SKM-1 treated with dmso at 0.1 percent for 144 hours (cell line): ENCODE measurements around the gene GAREM1.

Experiments
- DNase-seq: peaks from one replicate; lab custom pipeline; 2025; ENCODE audit not compliant: unreplicated experiment; lab: John Stamatoyannopoulos, UW

GAREM1 gene

DNA sequence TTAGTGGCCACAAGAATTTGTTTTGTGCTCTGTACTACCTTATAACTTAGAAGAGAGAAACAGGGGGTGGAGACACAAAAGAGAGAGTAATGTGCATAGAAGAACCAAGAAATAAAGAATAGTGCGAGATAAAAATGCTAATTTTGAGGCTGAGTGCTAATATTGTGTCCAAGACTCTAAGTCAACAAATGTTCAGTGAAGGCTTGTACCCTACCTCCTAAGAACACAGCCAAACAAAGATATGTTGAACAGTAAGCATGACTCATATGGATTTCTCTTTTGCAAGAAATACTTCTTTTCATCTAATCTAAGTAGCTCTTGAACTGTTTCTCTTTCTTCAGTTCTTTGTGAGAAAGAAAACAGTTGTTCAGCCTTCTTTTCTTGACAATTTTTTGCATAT lies 45.2 kb downstream of the GAREM1 start:
- DNase-seq: no peak

DNA sequence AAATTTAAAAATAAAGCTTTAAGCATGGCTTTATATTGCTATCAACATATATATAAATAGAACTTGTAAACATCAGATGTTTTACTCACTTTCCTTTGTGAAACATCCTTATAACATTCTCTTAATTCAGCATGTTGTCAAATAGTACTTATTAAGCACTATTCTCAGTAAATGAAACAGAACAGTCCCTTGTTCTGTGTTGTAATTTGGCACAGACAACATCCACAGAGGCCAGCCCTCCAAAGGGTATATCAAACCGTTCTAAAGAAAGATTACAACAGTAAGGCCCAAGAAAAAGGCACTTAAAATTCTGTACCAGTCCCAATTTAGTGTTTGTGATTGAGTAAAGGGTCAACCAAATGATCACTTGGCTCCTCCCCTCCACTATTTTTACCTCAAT lies 46.0 kb downstream of the GAREM1 start:
- no peak for DNase-seq

DNA sequence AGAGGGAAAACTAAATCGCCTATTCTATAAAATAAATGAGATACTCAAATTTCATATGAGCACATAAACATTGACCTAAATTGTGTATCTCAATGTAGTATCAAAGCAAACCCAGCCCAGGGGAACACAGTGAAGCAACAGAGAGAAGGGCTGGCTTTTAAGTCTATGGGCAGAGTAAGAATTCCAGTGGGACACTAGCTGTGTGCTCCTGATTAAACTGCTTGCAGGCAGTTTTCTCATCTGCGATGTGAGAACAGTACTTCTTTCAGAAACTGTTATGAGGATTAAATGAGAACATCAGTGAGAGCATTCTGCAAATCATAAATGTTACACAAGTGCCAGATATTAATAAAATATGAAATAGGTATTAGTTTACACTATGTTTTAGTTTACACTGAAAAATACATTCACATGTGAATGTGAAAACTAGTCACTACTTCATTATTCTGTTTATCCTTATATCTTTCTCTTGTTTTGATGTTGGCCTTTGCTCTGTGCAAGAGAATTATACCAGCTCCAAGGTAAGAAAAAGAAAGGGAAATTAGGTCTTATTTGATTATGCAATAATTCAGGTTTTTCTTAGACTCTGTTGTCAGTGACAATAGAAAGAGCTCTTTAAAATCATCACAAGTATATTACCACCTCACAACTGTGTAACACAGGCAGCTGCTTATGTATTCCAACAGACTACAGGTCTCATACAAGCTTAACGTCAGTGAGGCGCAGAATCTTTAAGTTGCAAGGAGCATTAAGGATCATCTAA lies 47.5 kb downstream of the GAREM1 start:
- DNase-seq: no peak

DNA sequence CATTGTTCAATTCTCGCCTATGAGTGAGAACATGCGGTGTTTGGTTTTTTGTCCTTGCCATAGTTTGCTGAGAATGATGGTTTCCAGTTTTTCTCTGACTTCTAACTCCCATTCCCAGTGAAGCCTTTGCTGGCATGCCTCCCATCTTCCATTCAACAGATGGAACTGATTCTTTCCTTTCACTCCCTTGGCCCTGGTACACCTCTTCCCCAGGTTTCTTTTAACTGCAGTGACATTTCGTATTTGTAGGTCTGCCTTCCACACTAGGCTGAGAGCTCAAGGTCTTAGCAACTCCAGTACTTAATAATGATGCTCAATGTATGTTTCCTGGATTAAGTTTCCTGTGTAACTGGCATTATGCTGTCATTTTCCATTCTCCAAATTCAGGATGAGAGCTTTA lies 48.5 kb downstream of the GAREM1 start:
- DNase-seq: no peak

DNA sequence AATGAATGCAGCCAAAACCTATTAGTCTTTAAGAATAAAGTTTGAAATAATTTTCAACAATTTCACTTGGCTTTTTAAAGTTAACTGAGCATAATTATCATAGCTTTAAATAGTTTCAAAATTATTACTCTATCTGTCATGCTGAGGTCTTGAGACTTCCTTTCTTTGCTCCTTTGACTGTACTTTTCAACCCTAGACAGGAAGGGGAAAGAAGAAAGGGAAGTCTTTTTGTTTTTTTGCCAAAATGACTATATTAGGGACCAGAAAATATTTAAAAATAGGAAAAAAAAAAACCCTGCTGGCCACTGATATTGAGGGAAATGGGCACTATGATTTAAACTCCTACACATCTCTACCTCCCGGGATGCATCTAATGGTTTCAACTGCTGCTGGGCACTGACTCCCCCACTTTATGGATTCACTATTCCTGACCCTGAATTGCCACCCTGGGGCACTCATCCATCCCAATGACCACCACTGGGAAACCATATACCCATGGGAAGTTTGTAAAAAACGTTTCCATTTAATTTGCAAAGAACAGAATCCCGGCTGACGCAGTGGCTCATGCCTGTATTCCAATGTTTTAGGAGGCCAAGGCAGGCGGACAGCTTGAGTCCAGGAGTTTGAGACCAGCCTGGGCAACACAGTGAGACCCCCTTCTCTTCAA lies 50.5 kb downstream of the GAREM1 start:
- DNase-seq: peak; percentile 24

DNA sequence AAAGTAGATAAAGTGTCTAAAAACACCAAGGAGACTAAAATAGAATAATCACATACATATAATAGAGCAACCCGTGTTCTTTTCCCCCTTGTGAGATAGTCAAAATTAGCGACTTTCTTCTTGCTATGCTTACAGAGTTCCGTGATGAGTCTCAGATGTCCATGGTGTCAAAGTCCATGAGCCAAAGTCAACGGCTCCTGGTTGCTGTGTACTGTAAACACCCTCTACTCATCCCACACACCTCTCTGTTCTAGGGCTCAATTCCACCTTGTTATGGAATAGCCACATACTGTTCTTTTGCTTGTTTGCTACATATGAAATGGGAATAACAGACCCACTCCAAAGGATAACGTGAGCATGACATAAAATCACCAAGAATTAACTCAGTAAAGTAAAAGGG lies 52.5 kb downstream of the GAREM1 start:
- no peak for DNase-seq

DNA sequence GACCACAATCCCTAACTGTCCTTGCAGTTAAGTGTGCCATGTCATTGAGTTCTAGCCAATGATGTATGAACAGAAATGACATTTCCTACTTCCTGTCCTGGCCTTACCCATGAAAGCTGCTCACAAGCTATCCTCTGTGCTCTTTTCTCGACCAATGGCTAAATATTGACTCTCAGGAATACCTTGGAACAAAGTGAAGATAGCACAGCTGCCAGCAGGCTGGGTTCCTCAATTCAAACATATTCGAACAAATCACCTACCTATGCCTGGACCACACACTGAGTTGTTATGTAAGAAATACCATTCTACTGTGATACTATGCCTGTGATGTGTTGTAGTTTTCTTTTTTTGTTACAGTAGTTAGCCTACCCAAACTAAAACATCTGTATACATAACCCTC lies 65.1 kb downstream of the GAREM1 start:
- no peak for DNase-seq

DNA sequence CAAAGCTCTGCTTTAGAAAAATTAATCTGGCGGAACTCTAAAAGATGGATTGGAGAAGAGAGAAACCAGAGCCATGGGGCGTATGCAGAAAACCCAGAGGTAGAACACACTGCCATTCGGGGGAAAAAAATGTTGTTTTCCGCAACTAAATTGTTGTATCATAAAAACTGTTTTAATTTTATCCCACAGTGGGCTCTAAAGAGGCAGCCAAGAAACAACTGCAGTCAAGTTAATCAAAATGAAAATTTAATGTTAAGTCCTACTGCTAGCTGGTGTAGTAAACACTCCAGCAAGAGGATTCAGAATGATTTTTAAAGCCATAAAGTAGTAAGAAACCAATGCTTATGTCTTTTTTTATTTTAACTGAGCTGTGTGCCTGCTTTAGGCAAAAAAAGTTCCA lies 69.1 kb downstream of the GAREM1 start:
- DNase-seq: no peak

DNA sequence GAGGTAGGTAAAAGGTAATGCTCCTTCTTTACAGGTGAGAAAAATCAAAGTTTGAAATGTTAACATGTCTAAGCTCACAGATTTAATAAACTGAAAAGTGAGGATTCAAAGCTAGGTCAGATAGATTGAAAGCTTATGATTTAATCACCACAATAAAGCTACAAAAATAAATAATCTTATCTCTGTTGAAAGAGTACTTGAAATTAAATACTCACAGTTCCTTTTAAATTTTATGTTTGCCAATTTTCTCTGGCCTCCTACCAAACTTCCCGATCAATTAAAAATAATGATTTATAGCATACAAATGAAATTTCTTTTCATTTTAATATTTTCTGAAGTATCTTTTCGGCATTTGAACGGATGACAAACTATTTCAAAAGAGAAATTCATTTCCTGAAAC lies 77.3 kb downstream of the GAREM1 start:
- DNase-seq: no peak

DNA sequence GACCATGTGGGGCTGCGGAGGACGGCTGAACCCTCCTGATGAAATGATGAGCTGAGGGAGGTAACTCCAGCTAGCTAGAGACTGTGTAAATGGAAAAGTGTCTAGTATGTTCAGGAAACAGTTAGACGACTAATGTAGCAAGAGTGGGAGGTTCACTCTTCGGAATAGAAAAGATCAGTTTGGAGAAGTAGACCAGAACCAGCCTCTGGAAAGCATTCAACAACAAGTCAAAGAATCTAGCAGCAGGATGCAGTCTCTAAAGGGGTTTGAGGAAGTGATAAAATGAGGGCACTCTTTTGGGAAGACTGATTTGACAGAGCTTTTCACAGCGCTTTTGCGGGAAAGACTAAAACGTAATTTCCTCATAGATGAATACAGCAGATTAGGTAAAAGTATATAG lies 79.6 kb downstream of the GAREM1 start:
- no peak for DNase-seq

DNA sequence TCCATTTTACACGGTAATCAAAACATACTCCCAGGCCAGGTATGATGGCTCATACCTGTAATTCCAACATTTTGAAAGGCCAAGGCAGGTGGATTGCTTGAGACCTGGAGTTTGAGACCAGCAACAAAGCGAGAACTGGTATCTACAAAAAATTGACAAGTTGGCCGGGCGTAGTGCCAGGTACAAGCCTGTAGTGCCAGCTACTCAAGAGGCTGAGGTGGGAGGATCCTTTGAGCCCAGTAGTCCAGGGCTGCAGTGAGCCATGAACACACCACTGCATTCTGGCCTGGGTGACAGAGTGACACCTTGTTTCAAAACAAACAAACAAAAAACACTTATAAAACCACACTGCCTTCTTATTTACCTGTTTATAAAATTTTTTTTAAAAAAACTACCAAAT lies 80.8 kb downstream of the GAREM1 start:
- DNase-seq: no peak

DNA sequence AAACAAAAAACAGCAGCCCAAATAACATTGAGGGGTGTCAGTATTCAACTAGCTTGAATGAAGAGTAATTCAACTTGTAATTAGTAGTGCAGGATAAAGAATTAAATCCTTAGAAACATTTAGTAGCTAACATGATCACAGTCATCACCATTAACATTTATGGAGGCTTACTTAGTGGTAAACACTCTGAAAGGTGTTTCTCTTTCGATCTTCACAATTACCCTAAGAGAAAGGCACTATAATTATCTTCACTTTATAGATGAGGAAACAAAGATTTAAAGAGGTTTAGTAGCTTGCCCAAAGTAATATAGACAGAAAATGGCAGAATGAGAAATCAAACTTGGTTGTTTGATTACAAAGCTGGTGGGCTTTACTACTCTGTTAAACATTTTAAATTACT lies 81.5 kb downstream of the GAREM1 start:
- DNase-seq: no peak

DNA sequence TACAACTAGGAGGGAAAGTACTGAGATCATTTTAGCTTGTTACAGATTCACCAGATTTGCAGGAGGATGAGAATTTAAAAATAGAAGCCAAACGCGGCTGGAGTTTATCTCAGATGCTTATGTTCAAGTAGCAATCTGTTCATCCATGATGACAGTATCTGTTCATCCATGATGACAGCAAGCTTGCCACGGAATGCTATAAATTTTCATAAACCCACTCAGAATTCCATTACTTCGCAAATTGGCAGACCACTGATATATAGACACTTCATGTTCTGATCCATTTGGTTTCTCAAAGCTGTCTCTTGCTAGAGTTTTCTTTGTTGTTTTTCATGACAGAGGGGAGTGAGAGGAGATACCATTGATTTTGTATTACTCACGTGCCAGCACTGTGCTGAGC lies 84.2 kb downstream of the GAREM1 start:
- no peak for DNase-seq

DNA sequence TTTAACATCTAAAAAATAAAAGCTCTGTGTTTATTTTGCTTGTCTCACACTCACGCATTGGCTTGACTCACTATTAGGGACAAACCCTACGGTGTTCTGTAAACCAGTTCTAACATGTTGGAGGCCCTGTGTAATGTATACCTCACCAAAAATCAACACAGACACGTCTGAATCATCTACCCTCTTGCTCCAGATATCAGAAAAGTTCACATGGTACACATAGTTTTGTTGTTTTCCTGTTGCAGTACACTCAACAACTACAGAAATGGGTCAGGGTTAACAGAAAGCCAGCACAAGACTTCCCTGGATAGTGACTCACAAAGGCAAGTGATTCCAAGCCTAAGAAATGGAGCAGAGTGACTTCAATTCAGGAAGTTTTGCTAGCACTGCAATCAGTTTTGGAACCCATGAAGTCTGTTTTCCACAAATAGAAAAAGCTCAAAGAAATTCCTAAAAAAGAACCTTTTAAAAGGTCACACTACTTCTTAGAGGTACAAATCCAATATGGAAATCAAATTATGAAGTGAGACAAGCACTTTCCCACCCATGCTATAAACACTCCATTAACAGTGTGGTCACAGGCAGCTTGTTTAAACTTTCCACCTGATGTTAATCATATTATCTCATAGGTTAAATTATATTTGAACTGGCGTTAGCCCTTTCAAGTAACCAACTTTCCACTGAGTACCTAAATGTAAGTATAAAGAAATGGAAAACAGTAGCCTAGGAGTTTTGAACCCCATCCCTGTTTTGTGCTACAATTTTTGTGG lies 87.4 kb downstream of the GAREM1 start:
- DNase-seq: no peak

DNA sequence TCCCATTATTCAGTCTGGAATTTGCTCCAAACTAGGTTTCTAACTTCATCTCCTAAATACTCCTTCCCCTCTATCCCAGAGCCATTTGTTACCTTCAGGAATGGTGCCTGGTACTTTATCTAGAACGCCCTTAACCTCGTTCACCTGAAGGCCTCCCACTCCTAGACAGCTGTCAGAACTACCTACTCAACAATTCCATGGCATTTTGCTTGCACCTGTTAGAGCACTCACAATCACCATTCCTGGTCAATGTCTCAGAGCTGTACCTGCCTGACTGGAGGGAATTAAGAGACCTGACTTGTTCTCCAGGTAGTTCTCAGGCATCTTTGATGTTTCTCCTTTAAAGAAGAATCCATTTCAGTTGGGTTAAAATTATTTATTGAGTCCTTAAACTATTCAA lies 88.9 kb downstream of the GAREM1 start:
- no peak for DNase-seq

DNA sequence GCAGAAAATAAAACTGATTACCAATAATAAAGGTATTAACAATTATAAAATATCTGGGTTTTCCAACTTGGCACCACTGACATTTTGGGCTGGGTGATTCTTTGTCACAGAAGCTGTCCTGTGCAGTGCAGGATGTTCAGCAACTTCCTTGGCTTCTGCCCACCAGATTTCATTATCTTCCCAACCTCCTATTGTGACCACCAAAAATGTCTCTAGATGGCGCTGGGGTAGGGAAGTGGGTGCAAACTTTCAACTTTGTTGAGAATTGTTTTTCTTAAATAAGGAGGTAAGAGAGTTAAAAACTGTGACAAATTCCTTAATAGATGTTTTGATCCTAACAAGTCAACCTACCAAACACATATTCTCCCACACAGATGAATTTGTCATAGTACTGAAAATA lies 90.1 kb downstream of the GAREM1 start:
- DNase-seq: no peak

DNA sequence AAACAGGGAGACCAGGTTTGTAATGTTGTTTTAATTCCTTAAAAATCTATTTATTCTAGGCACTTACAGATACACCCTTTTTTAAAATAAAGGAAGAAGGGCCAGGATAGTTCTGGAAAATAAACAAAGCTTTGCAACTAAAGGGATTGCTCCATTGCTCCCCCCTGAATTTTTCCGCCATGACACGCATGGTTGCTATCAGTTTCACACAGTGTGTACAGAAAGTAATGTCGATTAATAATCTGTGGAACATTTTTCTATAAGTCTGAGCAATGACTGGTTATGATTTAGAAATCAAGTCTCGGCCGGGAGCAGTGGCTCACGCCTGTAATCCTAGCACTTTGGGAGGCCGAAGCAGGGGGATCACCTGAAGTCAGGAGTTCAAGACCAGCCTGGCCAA lies 90.8 kb downstream of the GAREM1 start:
- DNase-seq: no peak

DNA sequence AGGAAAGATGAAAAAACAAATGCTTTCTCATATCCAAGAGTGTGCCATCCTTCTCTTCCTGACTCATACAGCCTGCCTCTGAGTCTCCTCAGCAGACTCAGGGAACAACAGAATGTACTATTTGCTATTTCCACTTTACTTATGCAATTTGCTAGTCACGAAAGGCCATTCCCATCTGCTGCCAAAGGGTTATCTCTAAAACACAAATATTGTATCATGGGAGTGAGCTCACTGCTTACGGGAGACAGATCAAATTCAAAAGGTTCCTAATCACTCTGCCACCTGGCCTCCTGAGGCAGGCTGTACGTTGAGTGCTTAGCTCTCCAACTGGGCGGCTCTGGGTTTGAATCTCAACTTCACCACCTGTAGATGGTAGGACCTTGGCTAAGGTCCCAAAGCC lies 92.0 kb downstream of the GAREM1 start:
- DNase-seq: no peak

DNA sequence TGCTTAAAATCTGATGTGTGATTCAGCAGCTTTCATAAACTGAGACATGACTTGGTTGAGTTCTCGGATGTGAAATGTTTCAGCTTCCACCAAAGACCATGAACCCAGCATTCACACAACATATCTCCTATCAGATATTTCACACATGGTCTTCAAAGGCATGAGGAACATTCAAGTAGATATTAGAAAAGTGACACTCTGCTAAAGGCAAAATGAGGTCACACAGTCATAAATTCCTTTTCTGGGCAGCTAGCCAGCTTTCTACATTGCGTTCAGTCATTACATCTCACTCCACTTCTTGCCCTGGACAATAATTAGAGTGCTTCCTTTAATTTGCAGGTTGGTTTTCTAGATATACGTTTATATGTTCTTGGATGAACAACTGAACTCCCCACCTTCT lies 96.7 kb downstream of the GAREM1 start:
- no peak for DNase-seq

DNA sequence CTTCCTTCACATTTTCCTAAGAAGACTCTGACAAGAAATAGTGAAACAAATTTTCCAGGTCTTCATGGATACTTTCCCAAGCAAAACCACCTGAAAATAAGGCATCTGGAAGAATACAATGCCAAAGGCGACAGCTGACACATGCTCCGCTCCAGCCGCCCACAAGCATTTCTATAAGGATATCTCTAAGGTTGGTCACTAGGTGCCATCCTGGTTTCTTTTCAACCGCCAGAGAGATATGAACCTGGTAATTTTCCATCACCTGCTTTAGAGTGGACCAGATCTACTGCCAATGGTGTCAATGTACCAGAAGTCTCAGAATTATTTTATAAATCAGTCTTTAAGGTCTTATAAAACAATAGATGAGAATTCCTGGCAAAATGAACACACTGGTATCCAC lies 97.2 kb downstream of the GAREM1 start:
- DNase-seq: no peak

DNA sequence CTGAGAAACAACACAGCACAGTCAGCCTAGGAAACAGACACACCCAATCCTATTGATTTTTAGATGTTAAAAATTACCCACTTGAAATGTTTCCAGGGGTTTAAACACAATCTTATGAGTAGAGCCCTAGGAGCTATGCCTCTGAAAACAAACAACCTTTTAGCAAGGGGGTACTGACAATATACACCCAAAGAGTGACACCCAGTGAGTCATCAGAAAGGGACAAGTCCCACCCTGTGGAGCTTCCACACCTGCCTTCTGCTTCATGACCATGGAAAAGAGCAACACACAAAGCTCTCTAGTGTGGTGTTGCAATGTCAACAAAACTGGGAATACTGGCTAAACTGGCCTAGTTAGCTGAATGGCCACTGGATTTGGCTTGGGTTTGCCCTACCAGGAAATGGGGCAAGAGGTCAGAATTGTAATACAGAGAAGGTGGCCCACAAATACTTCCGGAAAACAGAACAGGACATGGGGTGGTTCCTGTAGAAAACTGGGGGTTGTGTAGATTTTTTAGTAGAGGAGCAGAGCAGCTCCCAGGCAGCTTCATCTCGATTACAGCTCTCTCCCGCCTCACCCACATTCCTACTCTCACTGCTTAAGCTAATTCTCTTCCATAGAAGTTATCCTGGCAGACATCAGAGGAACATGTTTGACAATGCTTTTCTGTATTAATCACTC lies 98.2 kb downstream of the GAREM1 start:
- DNase-seq: no peak

DNA sequence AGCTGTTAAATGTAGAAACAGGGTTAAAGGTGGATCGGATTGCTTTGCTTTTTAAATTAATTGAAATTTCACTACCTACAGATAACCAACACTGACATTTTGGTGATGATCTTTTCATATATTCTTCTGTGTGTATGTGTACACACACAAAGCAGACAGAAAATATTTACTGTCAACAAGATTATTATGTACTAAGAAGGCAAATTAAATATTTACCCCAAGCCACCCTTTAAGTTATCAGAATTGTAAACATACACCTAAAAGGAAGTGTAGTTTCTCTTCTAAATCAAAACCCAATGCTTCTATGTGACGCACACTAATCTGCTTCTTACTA lies 98.7 kb downstream of the GAREM1 start:
- no peak for DNase-seq
